Measurements from ENCODE around the gene SIAH2. TPM values are rescaled to one million over a fixed set of nuclear protein-coding genes. Genes with fewer than 3 reads are reported as not detected.

SIAH2 gene
- total RNA-seq, 4 donors from 2014 or later, result 24.8 to 102 (median 38.8) TPM

DNA sequence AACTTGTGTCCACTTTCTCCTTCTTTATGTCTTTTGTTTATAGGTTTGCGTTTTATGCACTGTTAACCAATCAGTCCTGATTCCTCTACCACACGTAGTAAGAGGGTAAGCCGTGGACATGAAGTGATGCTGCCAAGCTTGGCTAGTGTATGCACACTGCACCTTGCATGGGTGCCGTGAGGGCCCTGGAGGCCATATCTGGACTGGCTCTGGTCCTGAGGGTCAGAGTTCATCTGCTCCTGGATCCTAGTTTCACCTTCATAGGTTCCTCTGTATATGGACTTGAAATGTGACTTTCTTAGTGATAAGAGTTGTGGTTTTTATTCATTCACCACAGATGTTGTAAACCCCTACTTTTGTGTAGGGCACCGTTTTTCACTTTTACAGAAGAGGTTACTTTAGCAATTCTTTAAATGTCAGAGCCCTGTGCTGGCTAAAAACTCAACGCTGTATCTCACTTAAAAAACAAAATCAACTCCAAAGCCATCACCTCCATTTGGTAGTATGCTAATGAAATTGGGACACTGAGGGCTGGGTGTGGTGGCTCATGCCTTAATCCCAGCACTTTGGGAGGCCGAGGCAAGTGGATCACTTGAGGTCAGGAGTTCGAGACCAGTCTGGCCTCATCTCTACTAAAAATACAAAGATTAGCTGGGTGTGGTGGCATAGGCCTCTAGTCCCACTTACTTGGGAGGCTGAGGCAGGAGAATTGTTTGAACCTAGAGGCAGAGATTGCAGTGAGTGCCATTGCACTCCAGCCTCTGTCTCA is 22.9 kb downstream of the SIAH2 start:
- DNase-seq, result no peak
- Histone ChIP-seq H3K4me1 (peaks cover 3 to 45% (median 13%) of the 10 kb centered on the region in 4 donors), H3K4me3 (no peak overlapping the region), H3K27ac (no peak overlapping the region), H3K9me3 (no peaks in the 10 kb centered on the region), H3K27me3 (no peaks in the 10 kb centered on the region), H3K36me3 (peaks cover 0 to 7% (median 2%) of the 10 kb centered on the region in 4 donors)
- in situ Hi-C loops (cut with MboI; ENCODE audit: low pct_ligation_motif_present in 1 of 4, low pct_unique_long_range_greater_than_20kb in 1 of 4, low sequenced_read_pairs in 3 of 4) (no loop called here), intact Hi-C loops (cut with DNase I; ENCODE audit: low total_unique reads) (no loop called here)
- 66 to 75% methylated on average over 4 to 8 of the region's 8 CpGs for WGBS, 2 donors (ENCODE audit: low coverage in 1 of 2)
- TF ChIP-seq, protein P1, sequence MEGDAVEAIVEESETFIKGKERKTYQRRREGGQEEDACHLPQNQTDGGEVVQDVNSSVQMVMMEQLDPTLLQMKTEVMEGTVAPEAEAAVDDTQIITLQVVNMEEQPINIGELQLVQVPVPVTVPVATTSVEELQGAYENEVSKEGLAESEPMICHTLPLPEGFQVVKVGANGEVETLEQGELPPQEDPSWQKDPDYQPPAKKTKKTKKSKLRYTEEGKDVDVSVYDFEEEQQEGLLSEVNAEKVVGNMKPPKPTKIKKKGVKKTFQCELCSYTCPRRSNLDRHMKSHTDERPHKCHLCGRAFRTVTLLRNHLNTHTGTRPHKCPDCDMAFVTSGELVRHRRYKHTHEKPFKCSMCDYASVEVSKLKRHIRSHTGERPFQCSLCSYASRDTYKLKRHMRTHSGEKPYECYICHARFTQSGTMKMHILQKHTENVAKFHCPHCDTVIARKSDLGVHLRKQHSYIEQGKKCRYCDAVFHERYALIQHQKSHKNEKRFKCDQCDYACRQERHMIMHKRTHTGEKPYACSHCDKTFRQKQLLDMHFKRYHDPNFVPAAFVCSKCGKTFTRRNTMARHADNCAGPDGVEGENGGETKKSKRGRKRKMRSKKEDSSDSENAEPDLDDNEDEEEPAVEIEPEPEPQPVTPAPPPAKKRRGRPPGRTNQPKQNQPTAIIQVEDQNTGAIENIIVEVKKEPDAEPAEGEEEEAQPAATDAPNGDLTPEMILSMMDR (IDR thresholded peaks at IDR 0.05), result no peak
- no peak for TF ChIP-seq POLR2A (IDR thresholded peaks at IDR 0.05)
- TF ChIP-seq EP300 (IDR thresholded peaks at IDR 0.05; ENCODE audit: low read depth), result no peak
- no peak for TF ChIP-seq POLR2AphosphoS5 (IDR thresholded peaks at IDR 0.05)

DNA sequence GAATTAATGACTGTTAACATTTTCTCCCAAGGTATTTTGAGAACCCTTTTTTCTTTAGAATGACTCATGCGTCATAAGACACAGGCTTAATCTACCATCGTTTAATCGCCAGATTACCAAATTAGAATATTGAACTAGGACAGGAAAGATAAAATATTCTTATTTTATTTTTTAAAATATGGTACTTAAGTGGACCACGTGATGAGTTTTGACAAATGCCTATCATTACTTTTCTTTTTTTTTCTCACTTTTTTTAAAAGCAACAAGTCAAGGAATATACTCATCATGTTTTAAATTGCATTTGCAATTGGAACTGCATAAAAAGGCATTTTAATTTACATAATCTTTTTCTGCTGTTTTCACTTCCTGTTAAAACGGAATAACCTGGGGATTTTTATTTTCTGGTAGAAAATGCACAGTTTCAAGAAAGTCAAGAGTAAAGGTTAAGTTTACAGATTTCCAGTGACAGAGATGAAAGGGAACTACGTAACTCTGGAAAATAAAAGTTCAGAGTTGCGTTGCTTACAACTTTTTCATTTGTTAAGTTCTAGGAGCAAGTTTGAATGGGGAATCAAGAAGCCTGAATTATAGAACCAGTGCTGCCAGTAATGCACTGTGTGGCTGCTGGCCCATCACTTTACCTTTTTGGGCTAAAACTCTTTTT is 23.6 kb downstream of the SIAH2 start:
- no peak for TF ChIP-seq POLR2AphosphoS5 (IDR thresholded peaks at IDR 0.05)
- no peak for TF ChIP-seq EP300 (IDR thresholded peaks at IDR 0.05; ENCODE audit: low read depth)
- TF ChIP-seq POLR2A (IDR thresholded peaks at IDR 0.05), result no peak
- TF ChIP-seq, protein P1 (IDR thresholded peaks at IDR 0.05), result no peak
- no peaks in the 10 kb centered on the region for H3K9me3 ChIP-seq
- in situ Hi-C loops (cut with MboI; ENCODE audit: low pct_ligation_motif_present in 1 of 4, low pct_unique_long_range_greater_than_20kb in 1 of 4, low sequenced_read_pairs in 3 of 4), result no loop called here
- peaks cover 0 to 38% (median 7%) of the 10 kb centered on the region in 4 donors for H3K4me1 ChIP-seq
- no peak overlapping the region for H3K4me3 ChIP-seq
- no peaks in the 10 kb centered on the region for H3K27me3 ChIP-seq
- peaks cover 0 to 7% (median 2%) of the 10 kb centered on the region in 4 donors for H3K36me3 ChIP-seq
- WGBS, 2 donors (ENCODE audit: low coverage in 1 of 2), result 68 to 77% methylated on average over 7 of the region's 7 CpGs
- intact Hi-C loops (cut with DNase I; ENCODE audit: low total_unique reads), result no loop called here
- H3K27ac ChIP-seq, result no peak overlapping the region
- DNase-seq, result no peak

DNA sequence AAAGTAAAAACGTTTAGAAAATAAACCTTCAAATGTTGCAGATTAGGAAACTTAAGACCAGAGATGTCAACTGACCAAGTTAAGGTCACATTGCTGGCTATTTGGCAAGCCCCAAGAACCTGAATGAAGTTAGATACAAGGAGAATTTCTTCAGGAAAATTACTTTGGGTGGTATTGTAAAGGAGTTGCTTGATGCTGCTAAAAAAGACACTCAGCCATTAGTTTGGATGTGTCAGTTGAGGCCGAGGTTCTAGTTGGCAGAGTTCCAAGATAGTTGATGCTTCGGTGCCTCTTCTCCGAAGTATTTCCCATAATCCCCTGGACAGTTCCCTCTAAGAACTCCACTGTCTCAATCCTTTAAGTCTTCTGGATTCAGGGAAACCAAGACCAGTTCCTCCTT is 24.3 kb downstream of the SIAH2 start:
- DNase-seq, result no peak
- intact Hi-C loops (cut with DNase I; ENCODE audit: low total_unique reads) (no loop called here), in situ Hi-C loops (cut with MboI; ENCODE audit: low pct_ligation_motif_present in 1 of 4, low pct_unique_long_range_greater_than_20kb in 1 of 4, low sequenced_read_pairs in 3 of 4) (no loop called here)
- H3K9me3 ChIP-seq, result no peaks in the 10 kb centered on the region
- H3K27me3 ChIP-seq, result no peaks in the 10 kb centered on the region
- peaks cover 0 to 31% (median 4%) of the 10 kb centered on the region in 4 donors for H3K4me1 ChIP-seq
- 57% methylated on average over 4 of the region's 4 CpGs for WGBS, 2 donors (ENCODE audit: low coverage in 1 of 2)
- H3K36me3 ChIP-seq, result peaks cover 0 to 7% (median 2%) of the 10 kb centered on the region in 4 donors
- TF ChIP-seq, protein P1 (IDR thresholded peaks at IDR 0.05), result no peak
- TF ChIP-seq POLR2A (IDR thresholded peaks at IDR 0.05), result no peak
- TF ChIP-seq EP300 (IDR thresholded peaks at IDR 0.05; ENCODE audit: low read depth), result no peak
- TF ChIP-seq POLR2AphosphoS5 (IDR thresholded peaks at IDR 0.05), result no peak
- no peak overlapping the region for H3K4me3 ChIP-seq
- H3K27ac ChIP-seq, result no peak overlapping the region

DNA sequence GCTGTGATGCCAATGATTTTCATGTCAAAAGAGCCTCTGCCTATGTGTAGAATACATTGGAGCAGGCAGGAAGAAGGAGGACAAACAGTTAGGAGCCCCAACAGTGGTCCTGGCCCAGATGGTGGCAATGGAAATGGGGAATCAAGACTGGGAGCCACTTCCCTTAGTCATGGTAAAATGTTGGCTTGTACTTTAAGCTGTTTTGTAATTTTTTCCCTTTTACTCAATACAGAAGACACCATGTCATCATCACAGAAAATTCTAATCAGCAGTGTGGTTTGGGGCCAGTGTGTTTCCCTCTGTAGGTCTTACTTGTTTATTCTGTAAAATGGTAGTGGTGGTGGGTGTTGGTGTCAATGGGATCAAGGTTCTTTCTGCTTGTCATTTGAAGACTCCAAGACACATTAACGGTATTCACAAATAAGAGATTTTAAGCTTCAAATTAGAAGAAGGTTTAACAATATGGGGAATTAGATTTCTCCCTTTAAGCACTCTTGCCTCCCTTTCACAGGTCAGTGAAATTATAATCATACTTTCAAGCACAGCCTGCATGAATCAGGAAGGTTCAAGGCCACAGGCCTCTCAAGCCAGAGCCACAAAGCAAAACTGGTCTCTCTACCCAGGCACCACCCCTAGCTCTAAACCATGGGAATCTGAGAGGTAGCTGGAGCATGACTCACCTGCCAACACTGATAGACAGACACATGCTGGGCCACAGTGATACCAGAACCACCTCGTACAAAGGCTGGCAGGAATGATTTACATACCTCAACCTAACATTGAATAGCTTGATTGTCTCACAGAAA is 24.9 kb downstream of the SIAH2 start:
- H3K27me3 ChIP-seq, result no peaks in the 10 kb centered on the region
- no peak overlapping the region for H3K4me3 ChIP-seq
- no peak overlapping the region for H3K27ac ChIP-seq
- peaks cover 0 to 7% (median 2%) of the 10 kb centered on the region in 4 donors for H3K36me3 ChIP-seq
- no peaks in the 10 kb centered on the region for H3K9me3 ChIP-seq
- intact Hi-C loops (cut with DNase I; ENCODE audit: low total_unique reads), result no loop called here
- TF ChIP-seq POLR2AphosphoS5 (IDR thresholded peaks at IDR 0.05), result no peak
- no peak for TF ChIP-seq POLR2A (IDR thresholded peaks at IDR 0.05)
- no peak for TF ChIP-seq EP300 (IDR thresholded peaks at IDR 0.05; ENCODE audit: low read depth)
- peaks cover 0 to 26% (median under 1%) of the 10 kb centered on the region in 4 donors for H3K4me1 ChIP-seq
- in situ Hi-C loops (cut with MboI; ENCODE audit: low pct_ligation_motif_present in 1 of 4, low pct_unique_long_range_greater_than_20kb in 1 of 4, low sequenced_read_pairs in 3 of 4), result no loop called here
- no peak for DNase-seq
- 60 to 66% methylated on average over 1 to 2 of the region's 2 CpGs for WGBS, 2 donors (ENCODE audit: low coverage in 1 of 2)

All from transverse colon (tissue), 4 donors.